HFFc6 (cell line): ENCODE results near the gene PIGX. TPM values are rescaled to one million over a fixed set of nuclear protein-coding genes. Genes with fewer than 3 reads are reported as not detected.

Experiments used
- DNase-seq: peaks from one replicate; pipeline ENCODE4 v3.0.0-alpha.2; 2018
- H3K27ac Mint-ChIP-seq: 2 replicates; pipeline ENCODE4 v1.8.0; 2020; ENCODE audit warnings: mild to moderate bottlenecking, mixed read lengths
- H3K27me3 Mint-ChIP-seq: 2 replicates; pipeline ENCODE4 v1.8.0; 2021; ENCODE audit warnings: mild to moderate bottlenecking, moderate library complexity, mixed read lengths; ENCODE audit not compliant: insufficient read depth
- H3K36me3 Mint-ChIP-seq: 2 replicates; pipeline ENCODE4 v1.8.0; 2021; ENCODE audit warnings: low read depth, mixed read lengths
- H3K4me1 Mint-ChIP-seq: 2 replicates; pipeline ENCODE4 v1.8.0; 2020; ENCODE audit warnings: low read depth, mixed read lengths
- H3K4me3 Mint-ChIP-seq: 2 replicates; pipeline ENCODE4 v1.8.0; 2020; ENCODE audit warnings: mild to moderate bottlenecking, moderate library complexity, mixed read lengths
- H3K9me3 Mint-ChIP-seq: 2 replicates; pipeline ENCODE4 v1.8.0; 2020; ENCODE audit warnings: mild to moderate bottlenecking, mixed read lengths
- total RNA-seq, 6 experiments: library from RNA; stranded (reverse); fragmentation: NEBNext Ultra II Directional; extraction: Animal tissue kit (Norgen Biotek cat#: 25700); gene quantifications; 2 replicates in 1 of 6; 3 replicates in 5 of 6; pipeline ENCODE4 v1.2.3, GENCODE V29; 2021
- TF ChIP-seq, protein P1 (sequence below): fragments of 200-600 bp; sonication (generic); IDR thresholded peaks from 2 replicates; pipeline ENCODE4 v1.5.0; 2021; ENCODE audit warnings: antibody characterized with exemption, mild to moderate bottlenecking

Gene PIGX
- total RNA-seq, 6 experiments from 2014 or later: 19.6 to 25.0 (median 24.2) TPM

DNA sequence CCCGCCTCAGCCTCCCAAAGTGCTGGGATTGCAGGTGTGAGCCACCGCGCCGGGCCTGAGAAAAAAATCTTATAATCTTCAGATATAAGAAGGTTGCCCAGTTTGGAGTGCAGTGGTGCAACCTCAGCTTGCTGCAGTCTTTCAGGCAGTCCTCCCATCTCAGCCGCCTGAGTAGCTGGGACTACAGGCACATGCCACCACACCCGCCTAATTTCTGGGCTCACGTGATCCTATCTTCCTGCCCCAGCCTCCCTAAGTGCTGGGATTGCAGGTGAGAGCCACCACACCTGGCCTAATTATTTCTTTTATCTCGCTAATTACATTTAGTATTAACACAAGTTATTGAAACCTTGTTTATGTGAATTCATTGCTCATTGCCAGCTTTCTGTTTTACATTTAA is 41.0 kb downstream of the PIGX start:
- Mint-ChIP-seq H3K36me3 (peaks cover 46% of the 10 kb centered on the region), H3K4me1 (peaks cover 25% of the 10 kb centered on the region), H3K27ac (no peak overlapping the region), H3K9me3 (peaks cover 19% of the 10 kb centered on the region), H3K4me3 (no peak overlapping the region), H3K27me3 (no peaks in the 10 kb centered on the region; the same call in 1 of the 2 replicates)
- TF ChIP-seq, protein P1, sequence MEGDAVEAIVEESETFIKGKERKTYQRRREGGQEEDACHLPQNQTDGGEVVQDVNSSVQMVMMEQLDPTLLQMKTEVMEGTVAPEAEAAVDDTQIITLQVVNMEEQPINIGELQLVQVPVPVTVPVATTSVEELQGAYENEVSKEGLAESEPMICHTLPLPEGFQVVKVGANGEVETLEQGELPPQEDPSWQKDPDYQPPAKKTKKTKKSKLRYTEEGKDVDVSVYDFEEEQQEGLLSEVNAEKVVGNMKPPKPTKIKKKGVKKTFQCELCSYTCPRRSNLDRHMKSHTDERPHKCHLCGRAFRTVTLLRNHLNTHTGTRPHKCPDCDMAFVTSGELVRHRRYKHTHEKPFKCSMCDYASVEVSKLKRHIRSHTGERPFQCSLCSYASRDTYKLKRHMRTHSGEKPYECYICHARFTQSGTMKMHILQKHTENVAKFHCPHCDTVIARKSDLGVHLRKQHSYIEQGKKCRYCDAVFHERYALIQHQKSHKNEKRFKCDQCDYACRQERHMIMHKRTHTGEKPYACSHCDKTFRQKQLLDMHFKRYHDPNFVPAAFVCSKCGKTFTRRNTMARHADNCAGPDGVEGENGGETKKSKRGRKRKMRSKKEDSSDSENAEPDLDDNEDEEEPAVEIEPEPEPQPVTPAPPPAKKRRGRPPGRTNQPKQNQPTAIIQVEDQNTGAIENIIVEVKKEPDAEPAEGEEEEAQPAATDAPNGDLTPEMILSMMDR: no peak
- DNase-seq: no peak

DNA sequence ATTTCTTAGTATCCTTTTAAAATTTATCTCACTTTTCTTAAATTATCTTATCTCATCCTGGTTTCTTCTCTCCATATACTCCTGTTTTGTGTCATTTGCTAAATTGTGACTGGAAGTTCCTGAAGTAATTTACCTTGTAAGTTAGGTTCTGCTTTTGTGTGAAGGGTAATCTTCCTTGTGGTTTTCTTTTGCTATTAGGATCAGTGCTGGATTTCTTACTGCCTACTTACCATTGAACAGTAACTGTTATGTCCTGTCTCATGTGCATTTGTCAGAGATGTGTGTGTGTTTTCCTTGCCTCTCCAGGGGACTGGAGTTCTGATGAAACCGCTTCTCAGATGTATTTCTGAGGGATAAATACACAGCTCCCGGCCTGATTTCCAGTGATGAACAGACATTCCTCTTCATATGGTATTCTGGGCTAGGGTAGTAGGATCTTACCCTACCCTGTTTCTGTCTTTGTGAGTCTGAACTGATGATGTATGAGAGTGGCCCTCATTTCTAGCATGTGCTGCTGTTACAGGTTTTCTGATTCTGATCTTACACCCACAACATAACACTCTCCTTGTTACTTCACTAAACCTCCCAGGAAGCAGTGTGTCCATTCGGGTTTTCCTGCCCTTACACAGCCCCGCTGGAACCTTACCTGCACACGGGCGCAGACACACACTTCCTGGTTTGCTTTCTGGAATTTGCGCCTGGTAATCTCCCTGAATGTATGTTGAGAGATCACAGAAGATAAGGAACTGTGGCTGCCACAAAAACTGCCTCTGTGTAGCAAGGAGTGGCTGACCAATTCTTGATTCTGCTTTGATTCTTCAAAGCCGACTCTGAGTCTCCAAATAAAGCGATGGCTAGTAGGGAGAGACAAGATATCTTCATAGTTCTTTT is 42.2 kb downstream of the PIGX start:
- no peaks in the 10 kb centered on the region; the same call in 1 of the 2 replicates for H3K27me3 Mint-ChIP-seq
- H3K36me3 Mint-ChIP-seq: peaks cover 37% of the 10 kb centered on the region
- H3K9me3 Mint-ChIP-seq: peaks cover 19% of the 10 kb centered on the region
- TF ChIP-seq, protein P1: no peak
- DNase-seq: no peak
- no peak overlapping the region for H3K4me3 Mint-ChIP-seq
- peaks cover 24% of the 10 kb centered on the region for H3K4me1 Mint-ChIP-seq
- H3K27ac Mint-ChIP-seq: no peak overlapping the region

DNA sequence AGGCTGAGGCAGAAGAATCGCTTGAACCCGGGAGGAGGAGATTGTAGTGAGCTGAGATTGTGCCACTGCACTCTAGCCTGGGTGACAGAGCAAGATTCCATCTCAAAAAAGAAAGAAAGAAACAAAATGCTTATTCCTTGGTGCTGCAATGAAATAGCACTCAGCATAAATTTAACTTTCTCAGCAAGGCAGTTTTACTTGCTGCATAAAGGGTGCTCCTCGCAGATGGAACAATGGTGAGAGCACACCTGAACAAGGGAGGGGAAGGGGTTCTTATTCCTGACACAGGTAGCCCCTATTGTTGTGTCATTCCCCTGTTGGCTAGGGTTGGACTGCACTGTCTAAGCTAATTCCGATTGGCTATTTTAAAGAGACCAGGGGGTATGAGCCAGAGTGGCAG is 44.6 kb downstream of the PIGX start:
- no peaks in the 10 kb centered on the region; the same call in 1 of the 2 replicates for H3K27me3 Mint-ChIP-seq

DNA sequence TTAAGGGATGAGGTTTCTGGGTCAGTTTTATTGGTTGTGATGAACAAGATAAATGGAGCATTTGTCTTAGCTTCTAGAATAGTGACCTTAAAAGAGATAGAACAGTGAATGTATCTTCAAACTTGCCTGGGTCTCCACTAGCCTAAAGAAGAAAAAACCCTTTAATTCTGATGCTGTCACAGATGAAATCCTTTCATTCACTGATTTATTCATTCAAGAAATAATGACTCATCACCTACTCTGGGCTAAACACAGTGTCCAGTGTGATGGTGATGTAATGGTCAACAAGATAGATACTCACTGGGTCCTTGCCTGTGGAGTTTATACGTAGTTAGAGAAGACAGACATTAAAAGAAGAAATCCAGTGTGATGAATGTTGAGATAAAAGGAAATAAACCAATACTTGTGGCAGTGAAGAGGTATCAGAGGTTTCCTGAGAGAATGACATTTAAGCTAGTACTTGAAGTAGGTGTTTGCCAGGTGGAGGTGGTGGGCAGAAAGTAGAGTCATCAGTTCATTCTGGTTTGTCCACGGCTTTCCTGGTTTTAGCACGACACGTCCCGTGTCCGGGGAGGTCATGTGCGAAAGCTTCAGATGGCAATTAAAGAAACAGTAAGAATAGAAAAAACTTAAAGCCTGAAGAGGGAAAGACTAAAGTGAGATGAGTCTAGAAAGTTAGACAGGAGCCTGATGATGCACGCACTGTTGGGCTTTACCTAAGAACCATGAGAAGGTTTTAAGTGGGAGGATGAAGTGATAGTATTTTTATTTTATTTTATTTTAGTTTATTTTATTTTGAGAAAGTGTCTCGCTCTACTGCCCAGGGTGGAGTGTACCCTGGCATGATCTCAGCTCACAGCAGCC is 45.9 kb downstream of the PIGX start:
- Mint-ChIP-seq H3K4me1 (peaks cover 24% of the 10 kb centered on the region), H3K36me3 (peaks cover 44% of the 10 kb centered on the region), H3K4me3 (no peak overlapping the region), H3K27ac (peak overlapping the region; percentile 6; the same call in 1 of the 2 replicates), H3K9me3 (peaks cover 19% of the 10 kb centered on the region), H3K27me3 (no peaks in the 10 kb centered on the region; the same call in 1 of the 2 replicates)
- TF ChIP-seq, protein P1: no peak
- peak; percentile 52 for DNase-seq

More for the DNA sequence above, 44.6 kb downstream of the PIGX start:
- no peak for DNase-seq
- H3K27ac Mint-ChIP-seq: no peak overlapping the region
- H3K4me1 Mint-ChIP-seq: peaks cover 24% of the 10 kb centered on the region
- H3K4me3 Mint-ChIP-seq: no peak overlapping the region
- H3K36me3 Mint-ChIP-seq: peaks cover 39% of the 10 kb centered on the region
- H3K9me3 Mint-ChIP-seq: peaks cover 19% of the 10 kb centered on the region
- TF ChIP-seq, protein P1: no peak

DNA sequence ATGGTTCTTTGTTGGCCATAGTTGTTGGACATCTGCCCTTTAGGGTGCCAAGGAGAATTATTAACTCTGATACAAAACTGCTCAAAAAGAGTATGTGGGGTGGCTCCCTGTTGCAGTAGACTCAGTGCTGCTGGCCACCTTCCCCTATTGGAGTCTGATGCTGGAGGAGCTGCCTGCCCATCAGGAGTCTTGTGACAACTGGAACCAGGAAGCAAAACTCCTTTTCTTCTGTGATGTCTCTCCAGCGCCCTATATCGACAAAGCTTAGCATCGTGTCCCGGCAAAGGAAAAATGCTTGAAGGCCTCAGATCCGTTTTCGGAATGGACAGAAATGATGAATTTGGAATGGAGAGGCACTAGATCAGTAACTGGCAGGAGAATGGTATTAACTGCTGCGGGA is 51.0 kb downstream of the PIGX start:
- Mint-ChIP-seq H3K36me3 (peaks cover 22% of the 10 kb centered on the region), H3K4me3 (no peak overlapping the region), H3K4me1 (peaks cover 3% of the 10 kb centered on the region), H3K9me3 (no peaks in the 10 kb centered on the region), H3K27me3 (no peaks in the 10 kb centered on the region), H3K27ac (no peak overlapping the region)
- TF ChIP-seq, protein P1: no peak
- no peak for DNase-seq
